Activated CD8-positive, alpha-beta T cell treated with anti-CD3 and anti-CD28 coated beads for 36 hours (primary cell): ENCODE measurements around the gene ABCA7. TPM values are rescaled to one million over a fixed set of nuclear protein-coding genes. Genes with fewer than 3 reads are reported as not detected.

ENCODE experiments used
- ATAC-seq: fragments of 200-7000 bp; cut with Tn5 transposase; one replicate; pipeline ENCODE4 v1.10.0; 2021; ENCODE audit warnings: mild to moderate bottlenecking, moderate library complexity
- CTCF ChIA-PET: fragments of 350-600 bp; sonication (Branson Sonifier 250); formaldehyde crosslinking; loops from one replicate; lab custom pipeline; 2021; ENCODE audit warnings: antibody characterized with exemption; lab: Charles Lee
- POLR2A ChIA-PET: fragments of 350-600 bp; sonication (Branson Sonifier 250); formaldehyde crosslinking; loops from one replicate; lab custom pipeline; 2021; ENCODE audit warnings: antibody characterized with exemption; lab: Charles Lee
- DNase-seq: peaks from one replicate; pipeline ENCODE4 v3.0.0-alpha.2; 2020
- H3K27ac Mint-ChIP-seq: one replicate; pipeline ENCODE4 v1.8.0; 2021; ENCODE audit warnings: mild to moderate bottlenecking, mixed read lengths
- H3K27me3 Mint-ChIP-seq: one replicate; pipeline ENCODE4 v1.8.0; 2021; ENCODE audit warnings: mixed read lengths
- H3K36me3 Mint-ChIP-seq: one replicate; pipeline ENCODE4 v1.8.0; 2021; ENCODE audit warnings: low read depth, mixed read lengths
- H3K4me1 Mint-ChIP-seq: one replicate; pipeline ENCODE4 v1.8.0; 2021; ENCODE audit warnings: low read depth, mixed read lengths
- H3K4me3 Mint-ChIP-seq: one replicate; pipeline ENCODE4 v1.8.0; 2021; ENCODE audit warnings: mild to moderate bottlenecking, moderate library complexity, mixed read lengths
- H3K9me3 Mint-ChIP-seq: one replicate; pipeline ENCODE4 v1.8.0; 2021; ENCODE audit warnings: mixed read lengths
- CTCF ChIP-seq: fragments of 200-600 bp; IDR thresholded peaks from one replicate; pipeline ENCODE4 v1.8.0; 2022; ENCODE audit warnings: antibody characterized with exemption, mild to moderate bottlenecking
- intact Hi-C: fragments of 100-400 bp; cut with micrococcal nuclease; formaldehyde crosslinking; loops from one replicate; pipeline ENCODE4 v1.10.0; 2022
- total RNA-seq, 2 experiments: library from RNA; stranded (reverse); gene quantifications; one replicate each; pipeline ENCODE4 v1.2.3, GENCODE V29; 2021

Gene ABCA7
- total RNA-seq, 2 experiments from 2014 or later: 14.0 to 14.6 TPM

- intact Hi-C loops: no loop called here
- H3K4me1 Mint-ChIP-seq: peaks cover 59% of the 10 kb centered on the region
- no peaks in the 10 kb centered on the region for H3K27me3 Mint-ChIP-seq
- DNase-seq (no peak), ATAC-seq (no peak)
- no peaks in the 10 kb centered on the region for H3K9me3 Mint-ChIP-seq
- ChIA-PET POLR2A (interaction anchor here (0.6 to 4.8 kb wide), 11 partner anchors 12 to 145 kb away, joined by 3 to 72 read pairs (median 3); partner anchors contain the start of genes ARHGAP45 and CBARP), CTCF (interaction anchor here (1.0 to 1.8 kb wide), 5 partner anchors 13 to 150 kb away, joined by 3 to 6 read pairs (median 4); no protein-coding TSS in a partner anchor)
- peak overlapping the region; percentile 87 for H3K27ac Mint-ChIP-seq
- TF ChIP-seq CTCF: no peak
- H3K4me3 Mint-ChIP-seq: peak overlapping the region; percentile 90
- peaks cover 31% of the 10 kb centered on the region for H3K36me3 Mint-ChIP-seq
These were observed 54.1 kb downstream of the ABCA7 start for GRCh38 chr19:1093811-1094553.

- peak; percentile 64 for DNase-seq
- H3K27me3 Mint-ChIP-seq: no peaks in the 10 kb centered on the region
- ChIA-PET CTCF (interaction anchor here (1.0 to 1.8 kb wide), 5 partner anchors 14 to 150 kb away, joined by 3 to 6 read pairs (median 4); no protein-coding TSS in a partner anchor), POLR2A (interaction anchor here (0.9 to 4.8 kb wide), 9 partner anchors 13 to 144 kb away, joined by 3 to 72 read pairs (median 4); partner anchors contain the start of genes ARHGAP45 and CBARP)
- H3K27ac Mint-ChIP-seq: peak overlapping the region; percentile 87
- no peak for TF ChIP-seq CTCF
- intact Hi-C loops: no loop called here
- peak; percentile 3 for ATAC-seq
- peak overlapping the region; percentile 90 for H3K4me3 Mint-ChIP-seq
- peaks cover 27% of the 10 kb centered on the region for H3K36me3 Mint-ChIP-seq
- H3K9me3 Mint-ChIP-seq: no peaks in the 10 kb centered on the region
- peaks cover 60% of the 10 kb centered on the region for H3K4me1 Mint-ChIP-seq
These were observed 54.7 kb downstream of the ABCA7 start for GRCh38 chr19:1094655-1094977.

GRCh38 chr19:1094978-1095701 is 55.2 kb downstream of the ABCA7 start, which contains the start of gene POLR2E:
POLR2E (minus strand) TSS chr19:1095375; CDS start chr19:1095315, 60 bp downstream.
- POLR2A ChIA-PET: interaction anchor here (0.9 to 4.8 kb wide), 7 partner anchors 13 to 143 kb away, joined by 3 to 72 read pairs (median 4); partner anchors contain the start of genes ARHGAP45 and CBARP
- Mint-ChIP-seq H3K36me3 (peaks cover 31% of the 10 kb centered on the region), H3K27ac (peak within 1 kb of the TSS; percentile 87), H3K4me3 (peak within 1 kb of the TSS; percentile 90), H3K27me3 (no peaks in the 10 kb centered on the region), H3K9me3 (peaks cover 3% of the 10 kb centered on the region), H3K4me1 (peaks cover 64% of the 10 kb centered on the region)
- ATAC-seq: peak; percentile 94
- no peak for TF ChIP-seq CTCF
- DNase-seq: peak; percentile 97
- CTCF ChIA-PET: interaction anchor here (1.0 to 1.8 kb wide), 3 partner anchors 18 to 30 kb away, joined by 3 to 6 read pairs (median 4); no protein-coding TSS in a partner anchor
- intact Hi-C loops: no loop called here

- peaks cover 23% of the 10 kb centered on the region for H3K36me3 Mint-ChIP-seq
- DNase-seq (no peak), ATAC-seq (no peak)
- intact Hi-C loops: no loop called here
- H3K9me3 Mint-ChIP-seq: peaks cover 3% of the 10 kb centered on the region
- peaks cover 69% of the 10 kb centered on the region for H3K4me1 Mint-ChIP-seq
- H3K27me3 Mint-ChIP-seq: no peaks in the 10 kb centered on the region
- no peak overlapping the region for H3K4me3 Mint-ChIP-seq
- H3K27ac Mint-ChIP-seq: peak overlapping the region; percentile 48
- POLR2A ChIA-PET: interaction anchor here (0.6 to 1.6 kb wide), 8 partner anchors 13 to 172 kb away, joined by 3 to 6 read pairs (median 3); no protein-coding TSS in a partner anchor
- no peak for TF ChIP-seq CTCF
- CTCF ChIA-PET: interaction anchor here (1.3 kb wide), 1 partner anchor 33 kb away, joined by 3 read pairs; no protein-coding TSS in a partner anchor
These were observed 57.9 kb downstream of the ABCA7 start for GRCh38 chr19:1097810-1098176.
